A549 (cell line): Measurements from ENCODE around the gene PIK3R1. TPM values are rescaled to one million over a fixed set of nuclear protein-coding genes. Genes with fewer than 3 reads are reported as not detected.

Experiments
- ATAC-seq, 2 experiments: fragments of 200-7000 bp in 1 of 2; fragments of >200 bp in 1 of 2; cut with Nextera tagmentation in 1 of 2; cut with Tn5 transposase in 1 of 2; 3 replicates each; pipeline versions ENCODE4 v1.8.0 to v1.9.1; 2018 to 2020; ENCODE audit warnings: mild to moderate bottlenecking in 1 of 2, moderate library complexity in 1 of 2
- CTCF ChIA-PET: fragments of 300-600 bp; sonication (Branson Sonifier 250); formaldehyde crosslinking; extraction: SDS; loops from one replicate; lab custom pipeline; 2021; ENCODE audit warnings: antibody characterized with exemption, inconsistent platforms; lab: Yijun Ruan, JAX
- POLR2A ChIA-PET: fragments of 350-600 bp; formaldehyde crosslinking; extraction: SDS; loops from one replicate; lab custom pipeline; 2021; ENCODE audit warnings: antibody characterized with exemption, inconsistent platforms; lab: Yijun Ruan, JAX
- DNase-seq, 2 experiments: peaks; one replicate each; pipeline versions ENCODE4 v3.0.0 to v3.0.0-alpha.2; 2011 to 2016; ENCODE audit warnings: low read depth in 1 of 2, low spot score in 1 of 2
- FAIRE-seq: peaks from 2 replicates; lab custom pipeline; 2011; peaks lifted over from hg19 to GRCh38; lab: Jason Lieb, UNC
- H3K27ac ChIP-seq, 2 experiments: fragments of >200 bp; sonication (Bioruptor Twin); formaldehyde crosslinking; 3 replicates each; pipeline ENCODE4 v1.5.1; 2016 to 2017
- H3K4me1 ChIP-seq: fragments of >200 bp; sonication (Bioruptor Twin); formaldehyde crosslinking; 3 replicates; pipeline ENCODE4 v1.6.1; 2016
- H3K4me2 ChIP-seq: fragments of >200 bp; sonication (Bioruptor Twin); formaldehyde crosslinking; 3 replicates; pipeline ENCODE4 v1.6.1; 2016
- H3K4me3 ChIP-seq: fragments of >200 bp; sonication (Bioruptor Twin); formaldehyde crosslinking; 3 replicates; pipeline ENCODE4 v1.5.1; 2016
- H3K9me3 ChIP-seq: fragments of >200 bp; sonication (Bioruptor Twin); formaldehyde crosslinking; 3 replicates; pipeline ENCODE4 v1.6.1; 2016
- CBX2 ChIP-seq: fragments of 200-600 bp; sonication (generic); IDR thresholded peaks from 2 replicates; pipeline ENCODE4 v1.6.1; 2016; ENCODE audit warnings: low read depth, mild to moderate bottlenecking, borderline replicate concordance
- CHD4 ChIP-seq: fragments of 200-600 bp; sonication (generic); IDR thresholded peaks from 2 replicates; pipeline ENCODE4 v1.6.1; 2016; ENCODE audit warnings: antibody characterized with exemption, mild to moderate bottlenecking, borderline replicate concordance
- EHF ChIP-seq: fragments of 250-450 bp; sonication (Bioruptor Pico); IDR thresholded peaks from 2 replicates; pipeline ENCODE4 v1.5.0; 2020; ENCODE audit warnings: mild to moderate bottlenecking
- EHMT2 ChIP-seq: fragments of 200-600 bp; sonication (generic); IDR thresholded peaks from 2 replicates; pipeline ENCODE4 v1.6.1; 2016; ENCODE audit warnings: antibody characterized with exemption, low read depth, mild to moderate bottlenecking, moderate library complexity
- ELK1 ChIP-seq: fragments of 150-350 bp; IDR thresholded peaks from 2 replicates; pipeline ENCODE4 v1.6.1; 2014; ENCODE audit warnings: low read depth, mild to moderate bottlenecking, low read length
- FOXS1 ChIP-seq: fragments of 250-450 bp; sonication (Bioruptor Pico); IDR thresholded peaks from 2 replicates; pipeline ENCODE4 v1.5.0; 2020; ENCODE audit warnings: mild to moderate bottlenecking, moderate library complexity
- HDAC2 ChIP-seq: fragments of 200-600 bp; sonication (generic); IDR thresholded peaks from 2 replicates; pipeline ENCODE4 v1.6.1; 2016
- HEYL ChIP-seq: fragments of 250-450 bp; sonication (Bioruptor Pico); IDR thresholded peaks from 2 replicates; pipeline ENCODE4 v1.8.0; 2021; ENCODE audit warnings: mild to moderate bottlenecking, moderate library complexity
- HOXB5 ChIP-seq: fragments of 250-450 bp; sonication (Bioruptor Pico); IDR thresholded peaks from 2 replicates; pipeline ENCODE4 v1.5.0; 2020; ENCODE audit warnings: mild to moderate bottlenecking, moderate library complexity
- KDM1A ChIP-seq: fragments of 200-600 bp; sonication (generic); IDR thresholded peaks from 2 replicates; pipeline ENCODE4 v1.6.1; 2016; ENCODE audit warnings: low read depth, mild to moderate bottlenecking
- KDM5A ChIP-seq: fragments of 200-600 bp; sonication (generic); IDR thresholded peaks from 2 replicates; pipeline ENCODE4 v1.6.1; 2016; ENCODE audit warnings: antibody characterized with exemption, mild to moderate bottlenecking
- MYC ChIP-seq: IDR thresholded peaks from 2 replicates; pipeline ENCODE4 v1.6.1; 2012; ENCODE audit warnings: mild to moderate bottlenecking, inconsistent platforms, low read length, improper control_type of control experiment, borderline replicate concordance
- NFE2L2 ChIP-seq: fragments of 150-350 bp; conservative IDR thresholded peaks from 2 replicates; pipeline ENCODE4 v1.6.1; 2014; ENCODE audit warnings: low read length
- PHF8 ChIP-seq: fragments of 200-600 bp; sonication (generic); IDR thresholded peaks from 2 replicates; pipeline ENCODE4 v1.6.1; 2016; ENCODE audit warnings: low read depth, mild to moderate bottlenecking, antibody characterized with exemption, moderate library complexity, borderline replicate concordance
- POLR2A ChIP-seq: IDR thresholded peaks from 2 replicates; pipeline ENCODE4 v1.6.1; 2012; ENCODE audit warnings: mild to moderate bottlenecking, low read length
- RNF2 ChIP-seq: fragments of 200-600 bp; sonication (generic); IDR thresholded peaks from 2 replicates; pipeline ENCODE4 v1.6.1; 2016; ENCODE audit warnings: low read depth, mild to moderate bottlenecking, antibody characterized with exemption, moderate library complexity, borderline replicate concordance
- TFCP2L1 ChIP-seq: fragments of 250-450 bp; sonication (Bioruptor Pico); IDR thresholded peaks from 2 replicates; pipeline ENCODE4 v1.5.0; 2021; ENCODE audit warnings: mild to moderate bottlenecking
- TP53 ChIP-seq: fragments of 250-450 bp; sonication (Bioruptor Pico); IDR thresholded peaks from 2 replicates; pipeline ENCODE4 v1.5.0; 2021; ENCODE audit warnings: mild to moderate bottlenecking, moderate library complexity
- USF2 ChIP-seq: fragments of 450-650 bp; IDR thresholded peaks from 2 replicates; pipeline ENCODE4 v1.6.1; 2014; ENCODE audit warnings: antibody characterized with exemption
- WGBS: methylation state at CpG from one replicate; pipeline ENCODE4 v1.1.6; 2017; ENCODE audit errors: missing lambda C conversion rate; 5-methylcytosine and 5-hydroxymethylcytosine counted together
- polyA plus RNA-seq, 4 experiments: library from polyadenylated mRNA; depleted of rRNA in 3 of 4; stranded (reverse); fragments of >200 nt; fragmentation: RNase III in 1 of 4; extraction: RNeasy Plus Mini Kit Qiagen cat#74134 plus additional on column Dnase treatment in 1 of 4; gene quantifications; 2 replicates in 3 of 4; 3 replicates in 1 of 4; pipeline ENCODE4 v1.2.3, GENCODE V29; 2011 to 2017
- TF ChIP-seq, protein P1 (sequence below): IDR thresholded peaks from 2 replicates; pipeline ENCODE4 v1.6.1; 2012
- TF ChIP-seq, protein P2 (sequence below): fragments of 250-450 bp; sonication (Bioruptor Pico); IDR thresholded peaks from 2 replicates; pipeline ENCODE4 v1.5.0; 2020; ENCODE audit warnings: low read depth, mild to moderate bottlenecking, moderate library complexity
- TF ChIP-seq, protein P3 (sequence below): IDR thresholded peaks from 2 replicates; pipeline ENCODE4 v1.6.1; 2012

PIK3R1 gene
- polyA plus RNA-seq, 2 of the 4 experiments (the other 2 are of a cell fraction), result 5.5 to 5.7 TPM

- H3K27ac ChIP-seq, result no peak overlapping the region
- 89% methylated on average over 11 of the region's 11 CpGs for WGBS
- TF ChIP-seq POLR2A (no peak), HDAC2 (no peak), ELK1 (no peak), EHMT2 (no peak), KDM5A (no peak), TFCP2L1 (CRISPR knock-in tag) (no peak), CBX2 (no peak), KDM1A (no peak)
- H3K9me3 ChIP-seq, result no peaks in the 10 kb centered on the region
- H3K4me1 ChIP-seq, result no peaks in the 10 kb centered on the region
- no peak for FAIRE-seq
- CTCF ChIA-PET, result no interaction called here
- no peak for ATAC-seq
- DNase-seq, result no peak
- no peak overlapping the region for H3K4me3 ChIP-seq
- H3K4me2 ChIP-seq, result no peak overlapping the region
- POLR2A ChIA-PET, result no interaction called here
These were observed 37.9 kb upstream of the PIK3R1 start for GRCh38 chr5:68177676-68178075.

GRCh38 chr5:68178579-68178978, 37.0 kb upstream of the PIK3R1 start:
- no peak overlapping the region for H3K27ac ChIP-seq
- H3K4me1 ChIP-seq, result no peaks in the 10 kb centered on the region
- ChIA-PET CTCF (no interaction called here), POLR2A (no interaction called here)
- 12% methylated on average over 2 of the region's 2 CpGs for WGBS
- H3K9me3 ChIP-seq, result no peaks in the 10 kb centered on the region
- ATAC-seq (peak in 1 of 2 experiments; percentile 58; a peak in 3 of 6 replicates), FAIRE-seq (no peak), DNase-seq (peak; percentile 6 to 27)
- no peak overlapping the region for H3K4me2 ChIP-seq
- TF ChIP-seq HOXB5 (CRISPR knock-in tag), result no peak
- TF ChIP-seq, protein P1, sequence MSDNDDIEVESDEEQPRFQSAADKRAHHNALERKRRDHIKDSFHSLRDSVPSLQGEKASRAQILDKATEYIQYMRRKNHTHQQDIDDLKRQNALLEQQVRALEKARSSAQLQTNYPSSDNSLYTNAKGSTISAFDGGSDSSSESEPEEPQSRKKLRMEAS, result no peak
- no peak for TF ChIP-seq MYC
- no peak for TF ChIP-seq TP53 (CRISPR knock-in tag)
- no peak for TF ChIP-seq EHF (CRISPR knock-in tag)
- TF ChIP-seq, protein P2, sequence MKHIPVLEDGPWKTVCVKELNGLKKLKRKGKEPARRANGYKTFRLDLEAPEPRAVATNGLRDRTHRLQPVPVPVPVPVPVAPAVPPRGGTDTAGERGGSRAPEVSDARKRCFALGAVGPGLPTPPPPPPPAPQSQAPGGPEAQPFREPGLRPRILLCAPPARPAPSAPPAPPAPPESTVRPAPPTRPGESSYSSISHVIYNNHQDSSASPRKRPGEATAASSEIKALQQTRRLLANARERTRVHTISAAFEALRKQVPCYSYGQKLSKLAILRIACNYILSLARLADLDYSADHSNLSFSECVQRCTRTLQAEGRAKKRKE (CRISPR knock-in tag), result no peak
- TF ChIP-seq RNF2, result no peak
- TF ChIP-seq EHMT2, result no peak
- no peak for TF ChIP-seq FOXS1 (CRISPR knock-in tag)
- no peak for TF ChIP-seq PHF8
- no peak for TF ChIP-seq CHD4
- TF ChIP-seq NFE2L2, result no peak
- TF ChIP-seq, protein P3, sequence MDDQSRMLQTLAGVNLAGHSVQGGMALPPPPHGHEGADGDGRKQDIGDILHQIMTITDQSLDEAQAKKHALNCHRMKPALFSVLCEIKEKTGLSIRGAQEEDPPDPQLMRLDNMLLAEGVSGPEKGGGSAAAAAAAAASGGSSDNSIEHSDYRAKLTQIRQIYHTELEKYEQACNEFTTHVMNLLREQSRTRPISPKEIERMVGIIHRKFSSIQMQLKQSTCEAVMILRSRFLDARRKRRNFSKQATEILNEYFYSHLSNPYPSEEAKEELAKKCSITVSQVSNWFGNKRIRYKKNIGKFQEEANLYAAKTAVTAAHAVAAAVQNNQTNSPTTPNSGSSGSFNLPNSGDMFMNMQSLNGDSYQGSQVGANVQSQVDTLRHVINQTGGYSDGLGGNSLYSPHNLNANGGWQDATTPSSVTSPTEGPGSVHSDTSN, result no peak
- no peak for TF ChIP-seq HEYL (CRISPR knock-in tag)
- TF ChIP-seq USF2, result no peak
- no peak overlapping the region for H3K4me3 ChIP-seq
